K562 (cell line): ENCODE measurements around the gene PPOX. TPM values are rescaled to one million over a fixed set of nuclear protein-coding genes. Genes with fewer than 3 reads are reported as not detected.

Experiments
- CBX3 ChIP-seq, 2 experiments: IDR thresholded peaks; 1 replicate in 1 of 2; 2 replicates in 1 of 2; pipeline ENCODE4 v1.6.1; 2012; ENCODE audit warnings: inconsistent platforms in 2 of 2, low read length in 2 of 2, borderline replicate concordance in 1 of 2, control low read depth in 1 of 2
- CC2D1A ChIP-seq: fragments of 450-650 bp; IDR thresholded peaks from 2 replicates; pipeline ENCODE4 v1.6.1; 2017; ENCODE audit warnings: mild to moderate bottlenecking
- CHD4 ChIP-seq: fragments of 200-600 bp; sonication (generic); IDR thresholded peaks from 3 replicates; pipeline ENCODE4 v1.6.1; 2012; ENCODE audit warnings: low read depth, mild to moderate bottlenecking, mixed read lengths, low read length, inconsistent platforms; ENCODE audit not compliant: insufficient read depth, insufficient replicate concordance, poor library complexity, severe bottlenecking
- HOXB6 ChIP-seq: fragments of 250-450 bp; sonication (Bioruptor Pico); IDR thresholded peaks from 2 replicates; pipeline ENCODE4 v1.5.1; 2022; ENCODE audit warnings: mild to moderate bottlenecking, borderline replicate concordance
- KLF6 ChIP-seq: fragments of 250-450 bp; sonication (Bioruptor Pico); IDR thresholded peaks from 2 replicates; pipeline ENCODE4 v1.4.0; 2020; ENCODE audit warnings: mild to moderate bottlenecking, moderate library complexity, borderline replicate concordance
- MXD1 ChIP-seq: fragments of 250-450 bp; sonication (Bioruptor Pico); IDR thresholded peaks from 2 replicates; pipeline ENCODE4 v1.8.0; 2021; ENCODE audit warnings: borderline replicate concordance, mild to moderate bottlenecking, moderate library complexity; ENCODE audit not compliant: poor library complexity, severe bottlenecking
- NELFE ChIP-seq: IDR thresholded peaks from 2 replicates; pipeline ENCODE4 v1.6.1; 2011; ENCODE audit warnings: mild to moderate bottlenecking; ENCODE audit not compliant: insufficient read depth, insufficient read length
- PHF8 ChIP-seq: fragments of 200-600 bp; sonication (generic); IDR thresholded peaks from 2 replicates; pipeline ENCODE4 v1.6.1; 2012; ENCODE audit warnings: mixed run types, mild to moderate bottlenecking, inconsistent platforms, low read length, moderate library complexity, borderline replicate concordance
- POLR3A ChIP-seq: IDR thresholded peaks from 2 replicates; pipeline ENCODE4 v1.6.1; 2011; ENCODE audit warnings: borderline replicate concordance, mild to moderate bottlenecking, moderate library complexity; ENCODE audit not compliant: insufficient read length, insufficient read depth; ENCODE audit errors: extremely low read depth
- PRMT5 ChIP-seq: sonication (generic); formaldehyde crosslinking; IDR thresholded peaks from 2 replicates; pipeline ENCODE4 v1.5.0; 2020; ENCODE audit warnings: missing genetic modification reagents
- ZNF232 ChIP-seq: sonication (generic); formaldehyde crosslinking; IDR thresholded peaks from 2 replicates; pipeline ENCODE4 v1.8.0; 2022; ENCODE audit warnings: mild to moderate bottlenecking, missing genetic modification reagents
- ZNF318 ChIP-seq, 2 experiments: fragments of 450-650 bp; IDR thresholded peaks; 2 replicates each; pipeline ENCODE4 v1.6.1; 2016; ENCODE audit warnings: mild to moderate bottlenecking in 2 of 2, borderline replicate concordance in 1 of 2, low read depth in 1 of 2, moderate library complexity in 1 of 2
- ZNF668 ChIP-seq: fragments of 250-450 bp; sonication (Bioruptor Pico); IDR thresholded peaks from 2 replicates; pipeline ENCODE4 v1.8.0; 2022; ENCODE audit warnings: mild to moderate bottlenecking, inconsistent platforms
- ZNF76 ChIP-seq: fragments of 250-450 bp; sonication (Bioruptor Pico); IDR thresholded peaks from 2 replicates; pipeline ENCODE4 v1.4.0; 2020; ENCODE audit warnings: mild to moderate bottlenecking, moderate library complexity, borderline replicate concordance
- polyA plus RNA-seq, 8 experiments: library from polyadenylated mRNA; depleted of rRNA in 4 of 8; stranded (reverse) in 5 of 8; unstranded in 3 of 8; fragments of >200 nt; fragmentation: Nextera tagmentation in 2 of 8; fragmentation: Illumina TruSeq in 1 of 8; extraction: Ambion mirVana in 2 of 8; extraction: Trizol in 1 of 8; gene quantifications; 2 replicates each; pipeline versions ENCODE4 v1.2.1 to v1.2.3, GENCODE V29; 2011 to 2014; ENCODE audit warnings: inconsistent platforms in 1 of 8, missing spikeins in 1 of 8
- total RNA-seq, 7 experiments: library from RNA; depleted of rRNA in 6 of 7; stranded (reverse); fragments of >200 nt in 6 of 7; fragmentation: Illumina TruSeq in 2 of 7; extraction: Trizol in 2 of 7; gene quantifications; 2 replicates each; pipeline versions ENCODE4 v1.2.1 to v1.2.3, GENCODE V29; 2011 to 2021; ENCODE audit warnings: low replicate concordance in 1 of 7
- TF ChIP-seq, protein P1 (sequence below), 2 experiments: fragments of 450-650 bp; conservative IDR thresholded peaks; 2 replicates each; pipeline ENCODE4 v1.6.1; 2017; ENCODE audit warnings: mild to moderate bottlenecking in 2 of 2, moderate library complexity in 2 of 2

Gene PPOX
- total and polyA plus RNA-seq, 9 of the 15 experiments (the other 6 are each of a cell fraction or from before 2014, with no cell fraction given), result 17.0 to 57.1 (median 38.9) TPM

DNA sequence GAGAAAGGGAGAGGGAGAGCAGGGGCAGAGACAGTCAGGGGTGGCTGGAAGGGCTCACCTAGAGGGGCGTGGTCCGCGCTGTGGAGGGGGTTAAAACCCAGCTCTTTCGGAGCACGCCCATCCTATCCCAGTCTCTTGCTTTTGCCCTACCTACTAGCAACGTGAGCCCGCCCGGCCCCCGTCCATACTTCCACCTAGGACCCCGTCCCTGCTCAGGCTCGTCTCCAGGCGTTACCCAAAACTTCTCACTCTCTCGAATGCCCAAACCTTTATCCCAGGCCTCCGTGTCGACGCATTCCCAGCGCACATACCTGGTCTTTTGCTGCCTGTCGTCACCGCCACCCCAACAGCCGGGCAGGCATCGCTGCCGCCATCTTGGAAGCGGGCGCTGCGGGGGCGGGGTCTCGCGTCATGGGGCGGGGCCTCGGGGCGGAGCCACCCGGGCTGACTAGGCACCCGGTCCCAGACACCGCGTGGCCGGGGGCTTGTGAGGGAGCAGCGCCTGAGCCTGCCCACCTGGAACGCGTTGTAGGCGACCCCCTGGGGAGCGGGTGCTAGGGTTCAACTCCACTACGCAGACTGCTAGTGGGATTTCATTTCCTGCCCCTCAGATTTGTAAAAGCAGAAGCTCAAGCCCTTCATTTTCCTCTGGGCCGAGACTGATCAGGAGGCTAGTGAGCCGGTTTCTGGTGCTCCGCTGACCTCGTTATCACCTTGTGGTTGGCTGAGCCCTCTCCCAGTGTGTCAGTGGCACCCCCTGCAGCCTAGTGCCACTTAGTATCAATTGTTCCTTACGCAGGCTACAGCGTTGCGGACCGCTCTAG, 11.1 kb downstream of the PPOX start, which contains the start of gene B4GALT3 (continued):
- TF ChIP-seq POLR3A (no peak), ZNF318 (IDR thresholded peaks at IDR 0.05; ENCODE audit: borderline replicate concordance in 1 of 2, low read depth in 1 of 2) (no peak), PRMT5 (CRISPR knock-in tag) (no peak), CC2D1A (peak; percentile 75), CHD4 (no peak), PHF8 (peak; percentile 97; the same call in 1 of the 2 replicates), ZNF668 (CRISPR knock-in tag) (no peak), HOXB6 (CRISPR knock-in tag) (peak; percentile 61; the same call in 1 of the 2 replicates), MXD1 (peak; percentile 31), KLF6 (CRISPR knock-in tag) (no peak), CBX3 (IDR thresholded peaks at IDR 0.05; ENCODE audit: borderline replicate concordance in 1 of 2, low read length in 2 of 2) (peak in 1 of 2 experiments; percentile 76; a peak in 1 of 3 replicates), ZNF232 (CRISPR knock-in tag) (no peak), ZNF76 (CRISPR knock-in tag) (0 out of 2 replicates have a peak, but pooled peaks have one; percentile 52), NELFE (no peak)
- TF ChIP-seq, protein P1, sequence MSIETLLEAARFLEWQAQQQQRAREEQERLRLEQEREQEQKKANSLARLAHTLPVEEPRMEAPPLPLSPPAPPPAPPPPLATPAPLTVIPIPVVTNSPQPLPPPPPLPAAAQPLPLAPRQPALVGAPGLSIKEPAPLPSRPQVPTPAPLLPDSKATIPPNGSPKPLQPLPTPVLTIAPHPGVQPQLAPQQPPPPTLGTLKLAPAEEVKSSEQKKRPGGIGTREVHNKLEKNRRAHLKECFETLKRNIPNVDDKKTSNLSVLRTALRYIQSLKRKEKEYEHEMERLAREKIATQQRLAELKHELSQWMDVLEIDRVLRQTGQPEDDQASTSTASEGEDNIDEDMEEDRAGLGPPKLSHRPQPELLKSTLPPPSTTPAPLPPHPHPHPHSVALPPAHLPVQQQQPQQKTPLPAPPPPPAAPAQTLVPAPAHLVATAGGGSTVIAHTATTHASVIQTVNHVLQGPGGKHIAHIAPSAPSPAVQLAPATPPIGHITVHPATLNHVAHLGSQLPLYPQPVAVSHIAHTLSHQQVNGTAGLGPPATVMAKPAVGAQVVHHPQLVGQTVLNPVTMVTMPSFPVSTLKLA (conservative IDR thresholded peaks at IDR 0.05), result peak; percentile 93 to 96
